K562 (cell line): ENCODE measurements around the gene SETDB1. TPM values are rescaled to one million over a fixed set of nuclear protein-coding genes. Genes with fewer than 3 reads are reported as not detected.

Source experiments
- CBX1 ChIP-seq: sonication (generic); IDR thresholded peaks from 2 replicates; pipeline ENCODE4 v1.6.1; 2016; ENCODE audit warnings: antibody characterized with exemption, low read depth, mild to moderate bottlenecking
- CCNT2 ChIP-seq: IDR thresholded peaks from 2 replicates; pipeline ENCODE4 v1.6.1; 2011; ENCODE audit warnings: borderline replicate concordance, low read depth, mild to moderate bottlenecking, moderate library complexity, mixed read lengths, low read length; ENCODE audit not compliant: insufficient read length; ENCODE audit errors: extremely low read depth
- E2F3 ChIP-seq: fragments of 250-450 bp; sonication (Bioruptor Pico); IDR thresholded peaks from 2 replicates; pipeline ENCODE4 v1.4.0; 2020; ENCODE audit warnings: mild to moderate bottlenecking
- ERF ChIP-seq: fragments of 450-650 bp; formaldehyde crosslinking; IDR thresholded peaks from 2 replicates; pipeline ENCODE4 v1.4.0; 2020; ENCODE audit warnings: mild to moderate bottlenecking, mixed read lengths
- MTA1 ChIP-seq: fragments of 450-650 bp; IDR thresholded peaks from 2 replicates; pipeline ENCODE4 v1.6.1; 2017; ENCODE audit warnings: borderline replicate concordance
- PHTF2 ChIP-seq: fragments of 250-450 bp; sonication (Bioruptor Pico); IDR thresholded peaks from 2 replicates; pipeline ENCODE4 v1.5.0; 2021; ENCODE audit warnings: mild to moderate bottlenecking
- RBM17 ChIP-seq: fragments of 200-400 bp; formaldehyde crosslinking; IDR thresholded peaks from 2 replicates; pipeline ENCODE4 v1.6.1; 2017; ENCODE audit warnings: low read depth, mild to moderate bottlenecking, low read length, borderline replicate concordance
- SMC3 ChIP-seq: conservative IDR thresholded peaks from 2 replicates; pipeline ENCODE4 v1.6.1; 2011; ENCODE audit warnings: low read depth, low read length, improper control_type of control experiment; ENCODE audit not compliant: insufficient read depth
- ZFPM2 ChIP-seq: fragments of 250-450 bp; sonication (Bioruptor Pico); IDR thresholded peaks from 2 replicates; pipeline ENCODE4 v1.5.1; 2022; ENCODE audit warnings: mild to moderate bottlenecking
- ZNF583 ChIP-seq: fragments of 250-450 bp; sonication (Bioruptor Pico); IDR thresholded peaks from 2 replicates; pipeline ENCODE4 v1.4.0; 2020
- ZSCAN32 ChIP-seq: fragments of 450-650 bp; formaldehyde crosslinking; IDR thresholded peaks from 2 replicates; pipeline ENCODE4 v1.4.0; 2020; ENCODE audit warnings: mild to moderate bottlenecking, moderate library complexity
- polyA plus RNA-seq, 8 experiments: library from polyadenylated mRNA; depleted of rRNA in 4 of 8; stranded (reverse) in 5 of 8; unstranded in 3 of 8; fragments of >200 nt; fragmentation: Nextera tagmentation in 2 of 8; fragmentation: Illumina TruSeq in 1 of 8; extraction: Ambion mirVana in 2 of 8; extraction: Trizol in 1 of 8; gene quantifications; 2 replicates each; pipeline versions ENCODE4 v1.2.1 to v1.2.3, GENCODE V29; 2011 to 2014; ENCODE audit warnings: inconsistent platforms in 1 of 8, missing spikeins in 1 of 8
- total RNA-seq, 7 experiments: library from RNA; depleted of rRNA in 6 of 7; stranded (reverse); fragments of >200 nt in 6 of 7; fragmentation: Illumina TruSeq in 2 of 7; extraction: Trizol in 2 of 7; gene quantifications; 2 replicates each; pipeline versions ENCODE4 v1.2.1 to v1.2.3, GENCODE V29; 2011 to 2021; ENCODE audit warnings: low replicate concordance in 1 of 7
- TF ChIP-seq, protein P1 (sequence below): sonication (generic); formaldehyde crosslinking; IDR thresholded peaks from 2 replicates; pipeline ENCODE4 v1.5.0; 2020; ENCODE audit warnings: missing genetic modification reagents
- TF ChIP-seq, protein P2 (sequence below), 2 experiments: fragments of 450-650 bp; IDR thresholded peaks; 2 replicates each; pipeline ENCODE4 v1.6.1; 2016; ENCODE audit warnings: mild to moderate bottlenecking in 2 of 2, borderline replicate concordance in 1 of 2, low read depth in 1 of 2, moderate library complexity in 1 of 2
- TF ChIP-seq, protein P3 (sequence below): fragments of 150-350 bp; IDR thresholded peaks from 2 replicates; pipeline ENCODE4 v1.6.1; 2014; ENCODE audit warnings: low read depth, mild to moderate bottlenecking, low read length, borderline replicate concordance

SETDB1 gene
- total and polyA plus RNA-seq, 9 of the 15 experiments (the other 6 are each of a cell fraction or from before 2014, with no cell fraction given) = 21.5 to 64.4 (median 42.0) TPM

DNA sequence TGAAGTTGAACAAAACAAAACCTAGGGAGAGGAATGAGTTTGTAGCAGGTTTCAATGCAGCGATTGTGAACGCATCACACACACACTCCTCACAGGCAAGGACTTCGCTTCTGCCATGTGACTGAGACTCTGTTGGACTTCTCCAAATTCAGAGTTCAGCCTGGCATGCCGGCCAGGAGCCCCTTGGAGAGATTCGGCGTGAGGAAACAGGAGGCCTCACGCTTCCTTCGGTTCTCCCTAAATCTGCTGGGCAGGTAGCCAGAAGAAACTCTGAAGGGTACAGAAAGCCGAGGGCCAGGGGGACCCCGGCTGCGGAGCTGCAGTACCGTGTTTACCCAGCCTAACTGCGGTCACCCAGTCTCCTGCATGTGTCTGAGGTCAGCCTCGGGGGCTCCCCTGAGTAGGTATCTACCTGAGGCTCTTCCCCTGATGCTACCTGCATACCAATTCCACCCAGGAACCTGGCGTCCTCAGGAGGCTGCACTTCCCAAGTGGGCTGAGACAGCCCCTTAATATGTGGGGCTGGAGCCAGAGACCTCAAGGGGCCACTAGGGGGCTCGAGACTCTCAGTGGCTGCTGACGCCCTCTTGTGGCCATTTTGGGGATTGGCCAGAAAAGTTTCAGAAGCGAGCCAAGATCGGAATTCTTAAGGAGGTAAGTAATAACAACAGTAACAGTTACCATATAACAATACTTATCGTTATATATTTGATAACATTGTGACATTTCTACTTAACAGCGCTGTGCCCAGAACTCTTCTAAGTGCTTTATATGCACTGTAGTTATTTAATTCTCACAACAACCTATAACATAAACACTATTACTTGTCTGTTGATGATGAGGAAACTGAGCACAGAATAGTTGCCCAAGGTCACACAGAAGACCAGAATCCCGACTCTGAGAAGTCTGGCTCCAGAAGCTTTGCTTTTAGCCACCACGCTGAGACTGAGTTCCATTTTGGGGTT lies 53.2 kb downstream of the SETDB1 start (continued):
- TF ChIP-seq, protein P1, sequence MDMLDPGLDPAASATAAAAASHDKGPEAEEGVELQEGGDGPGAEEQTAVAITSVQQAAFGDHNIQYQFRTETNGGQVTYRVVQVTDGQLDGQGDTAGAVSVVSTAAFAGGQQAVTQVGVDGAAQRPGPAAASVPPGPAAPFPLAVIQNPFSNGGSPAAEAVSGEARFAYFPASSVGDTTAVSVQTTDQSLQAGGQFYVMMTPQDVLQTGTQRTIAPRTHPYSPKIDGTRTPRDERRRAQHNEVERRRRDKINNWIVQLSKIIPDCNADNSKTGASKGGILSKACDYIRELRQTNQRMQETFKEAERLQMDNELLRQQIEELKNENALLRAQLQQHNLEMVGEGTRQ (CRISPR knock-in tag) = no peak
- TF ChIP-seq, protein P2, sequence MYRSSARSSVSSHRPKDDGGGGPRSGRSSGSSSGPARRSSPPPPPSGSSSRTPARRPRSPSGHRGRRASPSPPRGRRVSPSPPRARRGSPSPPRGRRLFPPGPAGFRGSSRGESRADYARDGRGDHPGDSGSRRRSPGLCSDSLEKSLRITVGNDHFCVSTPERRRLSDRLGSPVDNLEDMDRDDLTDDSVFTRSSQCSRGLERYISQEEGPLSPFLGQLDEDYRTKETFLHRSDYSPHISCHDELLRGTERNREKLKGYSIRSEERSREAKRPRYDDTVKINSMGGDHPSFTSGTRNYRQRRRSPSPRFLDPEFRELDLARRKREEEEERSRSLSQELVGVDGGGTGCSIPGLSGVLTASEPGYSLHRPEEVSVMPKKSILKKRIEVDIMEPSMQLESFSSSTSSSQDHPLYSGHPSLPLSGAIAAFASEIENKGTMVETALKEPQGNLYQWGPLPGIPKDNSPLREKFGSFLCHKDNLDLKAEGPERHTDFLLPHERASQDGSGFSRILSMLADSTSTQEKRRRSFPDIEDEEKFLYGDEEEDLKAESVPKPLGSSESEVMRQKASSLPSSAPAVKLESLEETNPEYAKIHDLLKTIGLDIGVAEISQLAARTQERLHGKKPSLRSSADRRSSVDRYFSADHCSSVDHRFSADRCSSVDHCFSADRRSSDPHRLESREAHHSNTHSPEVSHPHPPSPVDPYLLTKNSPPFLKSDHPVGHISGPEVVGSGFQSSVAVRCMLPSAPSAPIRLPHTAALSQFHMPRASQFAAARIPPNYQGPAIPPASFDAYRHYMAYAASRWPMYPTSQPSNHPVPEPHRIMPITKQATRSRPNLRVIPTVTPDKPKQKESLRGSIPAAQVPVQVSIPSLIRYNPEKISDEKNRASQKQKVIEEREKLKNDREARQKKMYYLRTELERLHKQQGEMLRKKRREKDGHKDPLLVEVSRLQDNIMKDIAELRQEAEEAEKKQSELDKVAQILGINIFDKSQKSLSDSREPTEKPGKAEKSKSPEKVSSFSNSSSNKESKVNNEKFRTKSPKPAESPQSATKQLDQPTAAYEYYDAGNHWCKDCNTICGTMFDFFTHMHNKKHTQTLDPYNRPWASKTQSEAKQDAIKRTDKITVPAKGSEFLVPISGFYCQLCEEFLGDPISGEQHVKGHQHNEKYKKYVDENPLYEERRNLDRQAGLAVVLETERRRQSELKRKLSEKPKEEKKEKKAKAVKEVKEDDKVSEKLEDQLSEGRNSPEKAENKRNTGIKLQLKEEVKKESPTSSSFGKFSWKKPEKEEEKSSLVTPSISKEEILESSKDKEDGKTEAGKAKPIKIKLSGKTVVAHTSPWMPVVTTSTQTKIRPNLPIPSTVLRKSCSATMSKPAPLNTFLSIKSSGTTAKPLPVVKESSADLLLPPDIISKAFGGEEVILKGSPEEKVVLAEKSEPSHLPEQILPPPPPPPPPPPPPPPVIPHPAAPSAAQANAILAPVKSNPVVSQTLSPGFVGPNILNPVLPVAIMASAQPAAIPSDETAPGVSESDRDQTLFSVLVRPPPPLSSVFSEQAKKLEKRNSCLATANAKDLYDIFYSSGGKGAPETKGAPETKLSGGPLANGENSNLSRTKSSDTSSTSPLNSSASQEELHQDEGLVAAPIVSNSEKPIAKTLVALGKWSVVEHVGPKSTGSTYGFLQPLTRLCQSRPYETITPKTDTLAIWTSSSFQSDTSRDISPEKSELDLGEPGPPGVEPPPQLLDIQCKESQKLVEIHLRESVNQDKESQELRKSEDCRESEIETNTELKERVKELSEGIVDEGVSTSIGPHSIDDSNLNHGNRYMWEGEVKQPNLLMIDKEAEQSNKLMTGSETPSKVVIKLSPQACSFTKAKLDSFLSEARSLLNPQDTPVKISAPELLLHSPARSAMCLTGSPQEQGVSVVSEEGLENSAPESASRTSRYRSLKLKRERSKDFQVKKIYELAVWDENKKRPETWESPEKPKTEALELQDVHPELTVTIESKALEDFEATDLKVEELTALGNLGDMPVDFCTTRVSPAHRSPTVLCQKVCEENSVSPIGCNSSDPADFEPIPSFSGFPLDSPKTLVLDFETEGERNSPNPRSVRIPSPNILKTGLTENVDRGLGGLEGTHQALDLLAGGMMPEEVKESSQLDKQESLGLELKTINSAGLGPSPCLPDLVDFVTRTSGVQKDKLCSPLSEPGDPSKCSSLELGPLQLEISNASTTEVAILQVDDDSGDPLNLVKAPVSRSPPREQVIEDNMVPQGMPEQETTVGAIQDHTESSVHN (IDR thresholded peaks at IDR 0.05; ENCODE audit: borderline replicate concordance in 1 of 2, low read depth in 1 of 2) = no peak
- TF ChIP-seq PHTF2 (no peak), ZNF583 (peak; percentile 57; the same call in 1 of the 2 replicates), ZSCAN32 (CRISPR knock-in tag) (no peak), MTA1 (0 out of 2 replicates have a peak, but pooled peaks have one; percentile 35), ZFPM2 (no peak), ERF (CRISPR knock-in tag) (no peak), CBX1 (no peak), SMC3 (peak; percentile 98), E2F3 (CRISPR knock-in tag) (no peak), CCNT2 (no peak), RBM17 (no peak)
- TF ChIP-seq, protein P3, sequence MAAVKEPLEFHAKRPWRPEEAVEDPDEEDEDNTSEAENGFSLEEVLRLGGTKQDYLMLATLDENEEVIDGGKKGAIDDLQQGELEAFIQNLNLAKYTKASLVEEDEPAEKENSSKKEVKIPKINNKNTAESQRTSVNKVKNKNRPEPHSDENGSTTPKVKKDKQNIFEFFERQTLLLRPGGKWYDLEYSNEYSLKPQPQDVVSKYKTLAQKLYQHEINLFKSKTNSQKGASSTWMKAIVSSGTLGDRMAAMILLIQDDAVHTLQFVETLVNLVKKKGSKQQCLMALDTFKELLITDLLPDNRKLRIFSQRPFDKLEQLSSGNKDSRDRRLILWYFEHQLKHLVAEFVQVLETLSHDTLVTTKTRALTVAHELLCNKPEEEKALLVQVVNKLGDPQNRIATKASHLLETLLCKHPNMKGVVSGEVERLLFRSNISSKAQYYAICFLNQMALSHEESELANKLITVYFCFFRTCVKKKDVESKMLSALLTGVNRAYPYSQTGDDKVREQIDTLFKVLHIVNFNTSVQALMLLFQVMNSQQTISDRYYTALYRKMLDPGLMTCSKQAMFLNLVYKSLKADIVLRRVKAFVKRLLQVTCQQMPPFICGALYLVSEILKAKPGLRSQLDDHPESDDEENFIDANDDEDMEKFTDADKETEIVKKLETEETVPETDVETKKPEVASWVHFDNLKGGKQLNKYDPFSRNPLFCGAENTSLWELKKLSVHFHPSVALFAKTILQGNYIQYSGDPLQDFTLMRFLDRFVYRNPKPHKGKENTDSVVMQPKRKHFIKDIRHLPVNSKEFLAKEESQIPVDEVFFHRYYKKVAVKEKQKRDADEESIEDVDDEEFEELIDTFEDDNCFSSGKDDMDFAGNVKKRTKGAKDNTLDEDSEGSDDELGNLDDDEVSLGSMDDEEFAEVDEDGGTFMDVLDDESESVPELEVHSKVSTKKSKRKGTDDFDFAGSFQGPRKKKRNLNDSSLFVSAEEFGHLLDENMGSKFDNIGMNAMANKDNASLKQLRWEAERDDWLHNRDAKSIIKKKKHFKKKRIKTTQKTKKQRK = no peak
